K562 (cell line): ENCODE results near the gene RAB5B. TPM values are rescaled to one million over a fixed set of nuclear protein-coding genes. Genes with fewer than 3 reads are reported as not detected.

ENCODE experiments used
- ARID1B ChIP-seq: fragments of 450-650 bp; IDR thresholded peaks from 2 replicates; pipeline ENCODE4 v1.6.1; 2016; ENCODE audit warnings: antibody characterized with exemption, mild to moderate bottlenecking, inconsistent platforms
- ATF7 ChIP-seq: fragments of 450-650 bp; IDR thresholded peaks from 2 replicates; pipeline ENCODE4 v1.7.1; 2014; ENCODE audit warnings: mild to moderate bottlenecking, moderate library complexity
- CBX8 ChIP-seq: fragments of 200-600 bp; sonication (generic); IDR thresholded peaks from 2 replicates; pipeline ENCODE4 v1.6.1; 2012; ENCODE audit warnings: borderline replicate concordance, mixed run types, low read depth, mild to moderate bottlenecking, moderate library complexity, mixed read lengths, low read length, control low read depth, inconsistent platforms; ENCODE audit not compliant: poor library complexity, severe bottlenecking; ENCODE audit errors: extremely low read depth
- DACH1 ChIP-seq: fragments of 450-650 bp; IDR thresholded peaks from 2 replicates; pipeline ENCODE4 v1.6.1; 2018; ENCODE audit not compliant: partially characterized antibody
- JUNB ChIP-seq: fragments of 450-650 bp; formaldehyde crosslinking; conservative IDR thresholded peaks from 2 replicates; pipeline ENCODE4 v1.4.0; 2020; ENCODE audit warnings: mild to moderate bottlenecking
- ZNF561 ChIP-seq: fragments of 450-650 bp; formaldehyde crosslinking; conservative IDR thresholded peaks from 2 replicates; pipeline ENCODE4 v1.4.0; 2020; ENCODE audit warnings: mild to moderate bottlenecking, moderate library complexity
- ZNF764 ChIP-seq: fragments of 250-450 bp; sonication (Bioruptor Pico); IDR thresholded peaks from 2 replicates; pipeline ENCODE4 v1.4.0; 2020; ENCODE audit warnings: low read depth, mild to moderate bottlenecking, moderate library complexity
- polyA plus RNA-seq, 8 experiments: library from polyadenylated mRNA; depleted of rRNA in 4 of 8; stranded (reverse) in 5 of 8; unstranded in 3 of 8; fragments of >200 nt; fragmentation: Nextera tagmentation in 2 of 8; fragmentation: Illumina TruSeq in 1 of 8; extraction: Ambion mirVana in 2 of 8; extraction: Trizol in 1 of 8; gene quantifications; 2 replicates each; pipeline versions ENCODE4 v1.2.1 to v1.2.3, GENCODE V29; 2011 to 2014; ENCODE audit warnings: inconsistent platforms in 1 of 8, missing spikeins in 1 of 8
- total RNA-seq, 7 experiments: library from RNA; depleted of rRNA in 6 of 7; stranded (reverse); fragments of >200 nt in 6 of 7; fragmentation: Illumina TruSeq in 2 of 7; extraction: Trizol in 2 of 7; gene quantifications; 2 replicates each; pipeline versions ENCODE4 v1.2.1 to v1.2.3, GENCODE V29; 2011 to 2021; ENCODE audit warnings: low replicate concordance in 1 of 7
- TF ChIP-seq, protein P1 (sequence below), 2 experiments: fragments of 450-650 bp; IDR thresholded peaks; 2 replicates each; pipeline ENCODE4 v1.6.1; 2016; ENCODE audit warnings: mild to moderate bottlenecking in 2 of 2, borderline replicate concordance in 1 of 2, low read depth in 1 of 2, moderate library complexity in 1 of 2
- TF ChIP-seq, protein P2 (sequence below): fragments of 250-450 bp; sonication (Bioruptor Pico); IDR thresholded peaks from 2 replicates; pipeline ENCODE4 v1.4.0; 2020; ENCODE audit warnings: borderline replicate concordance
- TF ChIP-seq, protein P3 (sequence below): fragments of 250-450 bp; sonication (Bioruptor Pico); IDR thresholded peaks from 2 replicates; pipeline ENCODE4 v1.5.0; 2020; ENCODE audit warnings: mild to moderate bottlenecking
- TF ChIP-seq, protein P4 (sequence below), 2 experiments: fragments of 450-650 bp; IDR thresholded peaks; 2 replicates each; pipeline ENCODE4 v1.6.1; 2018; ENCODE audit warnings: mild to moderate bottlenecking in 2 of 2, low read depth in 1 of 2; ENCODE audit not compliant: partially characterized antibody in 2 of 2

RAB5B gene
- total and polyA plus RNA-seq, 9 of the 15 experiments (the other 6 are each of a cell fraction or from before 2014, with no cell fraction given) = 6.8 to 73.8 (median 25.2) TPM

DNA sequence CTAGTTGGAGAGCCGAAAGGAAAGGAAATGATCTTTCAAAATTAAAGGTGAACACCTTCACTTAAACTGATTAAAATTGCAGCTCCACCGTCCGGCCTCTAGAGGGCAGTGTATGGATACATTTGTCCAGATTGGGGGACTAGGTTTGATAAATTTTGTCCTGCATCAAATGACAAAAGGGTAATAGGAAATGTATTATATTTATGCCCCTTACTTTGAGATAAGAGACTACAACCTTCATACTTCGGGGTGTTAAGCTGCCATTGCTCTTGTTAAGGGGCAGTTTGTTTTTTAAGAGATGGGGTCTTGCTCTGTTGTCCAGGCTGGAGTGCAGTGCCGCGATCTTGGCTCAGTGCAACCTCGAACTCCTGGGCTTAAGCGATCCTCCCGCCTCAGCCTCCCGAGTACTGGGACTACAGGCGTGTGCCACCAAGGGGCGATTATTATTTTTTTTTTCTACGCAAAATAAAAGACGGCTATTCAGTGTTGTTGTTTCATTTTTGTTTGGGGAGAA lies 22.4 kb downstream of the RAB5B start (continued):
- TF ChIP-seq, protein P1, sequence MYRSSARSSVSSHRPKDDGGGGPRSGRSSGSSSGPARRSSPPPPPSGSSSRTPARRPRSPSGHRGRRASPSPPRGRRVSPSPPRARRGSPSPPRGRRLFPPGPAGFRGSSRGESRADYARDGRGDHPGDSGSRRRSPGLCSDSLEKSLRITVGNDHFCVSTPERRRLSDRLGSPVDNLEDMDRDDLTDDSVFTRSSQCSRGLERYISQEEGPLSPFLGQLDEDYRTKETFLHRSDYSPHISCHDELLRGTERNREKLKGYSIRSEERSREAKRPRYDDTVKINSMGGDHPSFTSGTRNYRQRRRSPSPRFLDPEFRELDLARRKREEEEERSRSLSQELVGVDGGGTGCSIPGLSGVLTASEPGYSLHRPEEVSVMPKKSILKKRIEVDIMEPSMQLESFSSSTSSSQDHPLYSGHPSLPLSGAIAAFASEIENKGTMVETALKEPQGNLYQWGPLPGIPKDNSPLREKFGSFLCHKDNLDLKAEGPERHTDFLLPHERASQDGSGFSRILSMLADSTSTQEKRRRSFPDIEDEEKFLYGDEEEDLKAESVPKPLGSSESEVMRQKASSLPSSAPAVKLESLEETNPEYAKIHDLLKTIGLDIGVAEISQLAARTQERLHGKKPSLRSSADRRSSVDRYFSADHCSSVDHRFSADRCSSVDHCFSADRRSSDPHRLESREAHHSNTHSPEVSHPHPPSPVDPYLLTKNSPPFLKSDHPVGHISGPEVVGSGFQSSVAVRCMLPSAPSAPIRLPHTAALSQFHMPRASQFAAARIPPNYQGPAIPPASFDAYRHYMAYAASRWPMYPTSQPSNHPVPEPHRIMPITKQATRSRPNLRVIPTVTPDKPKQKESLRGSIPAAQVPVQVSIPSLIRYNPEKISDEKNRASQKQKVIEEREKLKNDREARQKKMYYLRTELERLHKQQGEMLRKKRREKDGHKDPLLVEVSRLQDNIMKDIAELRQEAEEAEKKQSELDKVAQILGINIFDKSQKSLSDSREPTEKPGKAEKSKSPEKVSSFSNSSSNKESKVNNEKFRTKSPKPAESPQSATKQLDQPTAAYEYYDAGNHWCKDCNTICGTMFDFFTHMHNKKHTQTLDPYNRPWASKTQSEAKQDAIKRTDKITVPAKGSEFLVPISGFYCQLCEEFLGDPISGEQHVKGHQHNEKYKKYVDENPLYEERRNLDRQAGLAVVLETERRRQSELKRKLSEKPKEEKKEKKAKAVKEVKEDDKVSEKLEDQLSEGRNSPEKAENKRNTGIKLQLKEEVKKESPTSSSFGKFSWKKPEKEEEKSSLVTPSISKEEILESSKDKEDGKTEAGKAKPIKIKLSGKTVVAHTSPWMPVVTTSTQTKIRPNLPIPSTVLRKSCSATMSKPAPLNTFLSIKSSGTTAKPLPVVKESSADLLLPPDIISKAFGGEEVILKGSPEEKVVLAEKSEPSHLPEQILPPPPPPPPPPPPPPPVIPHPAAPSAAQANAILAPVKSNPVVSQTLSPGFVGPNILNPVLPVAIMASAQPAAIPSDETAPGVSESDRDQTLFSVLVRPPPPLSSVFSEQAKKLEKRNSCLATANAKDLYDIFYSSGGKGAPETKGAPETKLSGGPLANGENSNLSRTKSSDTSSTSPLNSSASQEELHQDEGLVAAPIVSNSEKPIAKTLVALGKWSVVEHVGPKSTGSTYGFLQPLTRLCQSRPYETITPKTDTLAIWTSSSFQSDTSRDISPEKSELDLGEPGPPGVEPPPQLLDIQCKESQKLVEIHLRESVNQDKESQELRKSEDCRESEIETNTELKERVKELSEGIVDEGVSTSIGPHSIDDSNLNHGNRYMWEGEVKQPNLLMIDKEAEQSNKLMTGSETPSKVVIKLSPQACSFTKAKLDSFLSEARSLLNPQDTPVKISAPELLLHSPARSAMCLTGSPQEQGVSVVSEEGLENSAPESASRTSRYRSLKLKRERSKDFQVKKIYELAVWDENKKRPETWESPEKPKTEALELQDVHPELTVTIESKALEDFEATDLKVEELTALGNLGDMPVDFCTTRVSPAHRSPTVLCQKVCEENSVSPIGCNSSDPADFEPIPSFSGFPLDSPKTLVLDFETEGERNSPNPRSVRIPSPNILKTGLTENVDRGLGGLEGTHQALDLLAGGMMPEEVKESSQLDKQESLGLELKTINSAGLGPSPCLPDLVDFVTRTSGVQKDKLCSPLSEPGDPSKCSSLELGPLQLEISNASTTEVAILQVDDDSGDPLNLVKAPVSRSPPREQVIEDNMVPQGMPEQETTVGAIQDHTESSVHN (IDR thresholded peaks at IDR 0.05; ENCODE audit: borderline replicate concordance in 1 of 2, low read depth in 1 of 2) = no peak
- TF ChIP-seq JUNB (CRISPR knock-in tag) (no peak), ARID1B (no peak), ZNF561 (no peak), ZNF764 (CRISPR knock-in tag) (no peak), CBX8 (no peak), ATF7 (no peak), DACH1 (no peak)
- TF ChIP-seq, protein P2, sequence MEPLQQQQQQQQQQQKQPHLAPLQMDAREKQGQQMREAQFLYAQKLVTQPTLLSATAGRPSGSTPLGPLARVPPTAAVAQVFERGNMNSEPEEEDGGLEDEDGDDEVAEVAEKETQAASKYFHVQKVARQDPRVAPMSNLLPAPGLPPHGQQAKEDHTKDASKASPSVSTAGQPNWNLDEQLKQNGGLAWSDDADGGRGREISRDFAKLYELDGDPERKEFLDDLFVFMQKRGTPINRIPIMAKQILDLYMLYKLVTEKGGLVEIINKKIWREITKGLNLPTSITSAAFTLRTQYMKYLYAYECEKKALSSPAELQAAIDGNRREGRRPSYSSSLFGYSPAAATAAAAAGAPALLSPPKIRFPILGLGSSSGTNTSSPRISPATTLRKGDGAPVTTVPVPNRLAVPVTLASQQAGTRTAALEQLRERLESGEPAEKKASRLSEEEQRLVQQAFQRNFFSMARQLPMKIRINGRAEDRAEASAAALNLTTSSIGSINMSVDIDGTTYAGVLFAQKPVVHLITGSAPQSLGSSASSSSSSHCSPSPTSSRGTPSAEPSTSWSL (CRISPR knock-in tag) = no peak
- TF ChIP-seq, protein P3, sequence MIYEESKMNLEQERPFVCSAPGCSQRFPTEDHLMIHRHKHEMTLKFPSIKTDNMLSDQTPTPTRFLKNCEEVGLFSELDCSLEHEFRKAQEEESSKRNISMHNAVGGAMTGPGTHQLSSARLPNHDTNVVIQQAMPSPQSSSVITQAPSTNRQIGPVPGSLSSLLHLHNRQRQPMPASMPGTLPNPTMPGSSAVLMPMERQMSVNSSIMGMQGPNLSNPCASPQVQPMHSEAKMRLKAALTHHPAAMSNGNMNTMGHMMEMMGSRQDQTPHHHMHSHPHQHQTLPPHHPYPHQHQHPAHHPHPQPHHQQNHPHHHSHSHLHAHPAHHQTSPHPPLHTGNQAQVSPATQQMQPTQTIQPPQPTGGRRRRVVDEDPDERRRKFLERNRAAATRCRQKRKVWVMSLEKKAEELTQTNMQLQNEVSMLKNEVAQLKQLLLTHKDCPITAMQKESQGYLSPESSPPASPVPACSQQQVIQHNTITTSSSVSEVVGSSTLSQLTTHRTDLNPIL (CRISPR knock-in tag) = no peak
- TF ChIP-seq, protein P4, sequence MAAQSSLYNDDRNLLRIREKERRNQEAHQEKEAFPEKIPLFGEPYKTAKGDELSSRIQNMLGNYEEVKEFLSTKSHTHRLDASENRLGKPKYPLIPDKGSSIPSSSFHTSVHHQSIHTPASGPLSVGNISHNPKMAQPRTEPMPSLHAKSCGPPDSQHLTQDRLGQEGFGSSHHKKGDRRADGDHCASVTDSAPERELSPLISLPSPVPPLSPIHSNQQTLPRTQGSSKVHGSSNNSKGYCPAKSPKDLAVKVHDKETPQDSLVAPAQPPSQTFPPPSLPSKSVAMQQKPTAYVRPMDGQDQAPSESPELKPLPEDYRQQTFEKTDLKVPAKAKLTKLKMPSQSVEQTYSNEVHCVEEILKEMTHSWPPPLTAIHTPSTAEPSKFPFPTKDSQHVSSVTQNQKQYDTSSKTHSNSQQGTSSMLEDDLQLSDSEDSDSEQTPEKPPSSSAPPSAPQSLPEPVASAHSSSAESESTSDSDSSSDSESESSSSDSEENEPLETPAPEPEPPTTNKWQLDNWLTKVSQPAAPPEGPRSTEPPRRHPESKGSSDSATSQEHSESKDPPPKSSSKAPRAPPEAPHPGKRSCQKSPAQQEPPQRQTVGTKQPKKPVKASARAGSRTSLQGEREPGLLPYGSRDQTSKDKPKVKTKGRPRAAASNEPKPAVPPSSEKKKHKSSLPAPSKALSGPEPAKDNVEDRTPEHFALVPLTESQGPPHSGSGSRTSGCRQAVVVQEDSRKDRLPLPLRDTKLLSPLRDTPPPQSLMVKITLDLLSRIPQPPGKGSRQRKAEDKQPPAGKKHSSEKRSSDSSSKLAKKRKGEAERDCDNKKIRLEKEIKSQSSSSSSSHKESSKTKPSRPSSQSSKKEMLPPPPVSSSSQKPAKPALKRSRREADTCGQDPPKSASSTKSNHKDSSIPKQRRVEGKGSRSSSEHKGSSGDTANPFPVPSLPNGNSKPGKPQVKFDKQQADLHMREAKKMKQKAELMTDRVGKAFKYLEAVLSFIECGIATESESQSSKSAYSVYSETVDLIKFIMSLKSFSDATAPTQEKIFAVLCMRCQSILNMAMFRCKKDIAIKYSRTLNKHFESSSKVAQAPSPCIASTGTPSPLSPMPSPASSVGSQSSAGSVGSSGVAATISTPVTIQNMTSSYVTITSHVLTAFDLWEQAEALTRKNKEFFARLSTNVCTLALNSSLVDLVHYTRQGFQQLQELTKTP (IDR thresholded peaks at IDR 0.05; ENCODE audit: low read depth in 1 of 2, partially characterized antibody in 2 of 2) = peak in 1 of 2 experiments; percentile 36
